SK-N-SH treated with all-trans-retinoic acid at 6 μM for 48 hours (cell line): Measurements from ENCODE around the gene CCDC106.

ENCODE experiments used
- ARNTL ChIP-seq: fragments of 450-650 bp; formaldehyde crosslinking; IDR thresholded peaks from 2 replicates; pipeline ENCODE4 v1.5.0; 2020; ENCODE audit warnings: low read depth, mild to moderate bottlenecking, moderate library complexity, borderline replicate concordance
- BACH2 ChIP-seq: fragments of 250-450 bp; sonication (Bioruptor Pico); IDR thresholded peaks from 2 replicates; pipeline ENCODE4 v1.9.0; 2021; ENCODE audit warnings: mild to moderate bottlenecking, borderline replicate concordance
- CREB5 ChIP-seq: fragments of 250-450 bp; sonication (Bioruptor Pico); IDR thresholded peaks from 2 replicates; pipeline ENCODE4 v1.5.1; 2020; ENCODE audit warnings: low read depth, mild to moderate bottlenecking, moderate library complexity
- PATZ1 ChIP-seq: fragments of 250-450 bp; sonication (Bioruptor Pico); IDR thresholded peaks from 2 replicates; pipeline ENCODE4 v1.8.0; 2020; ENCODE audit warnings: mild to moderate bottlenecking, moderate library complexity, borderline replicate concordance
- PPARA ChIP-seq: fragments of 250-450 bp; sonication (Bioruptor Pico); IDR thresholded peaks from 2 replicates; pipeline ENCODE4 v1.5.0; 2020; ENCODE audit warnings: mild to moderate bottlenecking, borderline replicate concordance
- RARB ChIP-seq: fragments of 250-450 bp; sonication (Bioruptor Pico); IDR thresholded peaks from 2 replicates; pipeline ENCODE4 v1.8.0; 2021; ENCODE audit warnings: mild to moderate bottlenecking, moderate library complexity
- SNAI2 ChIP-seq: fragments of 250-450 bp; sonication (Bioruptor Pico); IDR thresholded peaks from 2 replicates; pipeline ENCODE4 v1.5.0; 2020; ENCODE audit warnings: mild to moderate bottlenecking, moderate library complexity
- ZC3H10 ChIP-seq: fragments of 250-450 bp; sonication (Bioruptor Pico); IDR thresholded peaks from 2 replicates; pipeline ENCODE4 v1.5.1; 2021; ENCODE audit warnings: mild to moderate bottlenecking, moderate library complexity
- ZFP3 ChIP-seq: fragments of 250-450 bp; sonication (Bioruptor Pico); IDR thresholded peaks from 2 replicates; pipeline ENCODE4 v1.5.0; 2020; ENCODE audit warnings: mild to moderate bottlenecking, moderate library complexity
- ZFP30 ChIP-seq: fragments of 450-650 bp; formaldehyde crosslinking; IDR thresholded peaks from 2 replicates; pipeline ENCODE4 v1.5.0; 2022; ENCODE audit warnings: mild to moderate bottlenecking, moderate library complexity
- ZNF70 ChIP-seq: fragments of 450-650 bp; formaldehyde crosslinking; IDR thresholded peaks from 2 replicates; pipeline ENCODE4 v1.5.0; 2020; ENCODE audit warnings: mild to moderate bottlenecking, moderate library complexity

- TF ChIP-seq PATZ1 (CRISPR knock-in tag), result no peak
- TF ChIP-seq ARNTL (CRISPR knock-in tag), result no peak
- no peak for TF ChIP-seq RARB (CRISPR knock-in tag)
- no peak for TF ChIP-seq PPARA (CRISPR knock-in tag)
- TF ChIP-seq ZNF70 (CRISPR knock-in tag), result no peak
- no peak for TF ChIP-seq ZC3H10 (CRISPR knock-in tag)
- no peak for TF ChIP-seq CREB5 (CRISPR knock-in tag)
- no peak for TF ChIP-seq BACH2 (CRISPR knock-in tag)
- TF ChIP-seq SNAI2 (CRISPR knock-in tag), result no peak
- TF ChIP-seq ZFP3 (CRISPR knock-in tag), result no peak
- TF ChIP-seq ZFP30 (CRISPR knock-in tag), result no peak
Observed at GRCh38 chr19:55668603-55669348, 20.8 kb downstream of the CCDC106 start.
